Fibroblast of lung (primary cell): ENCODE data around the gene ZNF423. TPM values are rescaled to one million over a fixed set of nuclear protein-coding genes. Genes with fewer than 3 reads are reported as not detected.

ENCODE experiments used
- DNase-seq, 2 donors: peaks; one replicate each; pipeline versions ENCODE4 v3.0.0 to v3.0.0-alpha.2; 2010; ENCODE audit warnings: low read depth in 2 of 2
- H2AFZ ChIP-seq: 2 replicates; pipeline ENCODE4 v1.5.1; 2012; ENCODE audit warnings: low read length, control low read depth, inconsistent platforms
- H3K27ac ChIP-seq: 2 replicates; pipeline ENCODE4 v1.5.1; 2011; ENCODE audit warnings: low read length, control low read depth; ENCODE audit not compliant: insufficient read depth
- H3K27me3 ChIP-seq: 2 replicates; pipeline ENCODE4 v1.5.1; 2011; ENCODE audit warnings: mild to moderate bottlenecking, low read length; ENCODE audit not compliant: control insufficient read depth, insufficient read depth
- H3K36me3 ChIP-seq: 2 replicates; pipeline ENCODE4 v1.5.1; 2011; ENCODE audit warnings: low read length; ENCODE audit not compliant: control insufficient read depth, insufficient read depth
- H3K4me1 ChIP-seq: 2 replicates; pipeline ENCODE4 v1.5.1; 2011; ENCODE audit warnings: low read length; ENCODE audit not compliant: control insufficient read depth, insufficient read depth; ENCODE audit errors: extremely low read depth
- H3K4me2 ChIP-seq: 2 replicates; pipeline ENCODE4 v1.5.1; 2011; ENCODE audit warnings: low read length, control low read depth; ENCODE audit not compliant: insufficient read depth; ENCODE audit errors: extremely low read depth
- H3K4me3 ChIP-seq, 4 experiments: fragments of 200-600 bp in 1 of 4; sonication (generic) in 1 of 4; replicated peaks in 1 of 4; 2 replicates each; pipeline ENCODE4 v1.5.1; 2011 to 2016; ENCODE audit warnings: low read length in 4 of 4, low read depth in 3 of 4, mild to moderate bottlenecking in 3 of 4, control low read depth in 2 of 4, inconsistent platforms in 1 of 4, mixed read lengths in 1 of 4; ENCODE audit not compliant: insufficient read depth in 1 of 4; ENCODE audit errors: control extremely low read depth in 1 of 4
- H3K79me2 ChIP-seq: 2 replicates; pipeline ENCODE4 v1.5.1; 2012; ENCODE audit warnings: mild to moderate bottlenecking, low read length, inconsistent platforms; ENCODE audit not compliant: control insufficient read depth, insufficient read depth
- H3K9ac ChIP-seq: 2 replicates; pipeline ENCODE4 v1.5.1; 2011; ENCODE audit warnings: mild to moderate bottlenecking, low read length, control low read depth; ENCODE audit not compliant: insufficient read depth
- H3K9me3 ChIP-seq: 2 replicates; pipeline ENCODE4 v1.5.1; 2012; ENCODE audit warnings: low read depth, low read length; ENCODE audit not compliant: control insufficient read depth, insufficient read depth
- H4K20me1 ChIP-seq: 2 replicates; pipeline ENCODE4 v1.5.1; 2011; ENCODE audit warnings: low read length; ENCODE audit not compliant: control insufficient read depth, insufficient read depth; ENCODE audit errors: extremely low read depth
- CTCF ChIP-seq, 2 donors: IDR thresholded peaks in 1 of 2; conservative IDR thresholded peaks in 1 of 2; 1 replicate in 1 of 2; 2 replicates in 1 of 2; pipeline ENCODE4 v1.5.1; 2011 to 2012; ENCODE audit warnings: low read length in 2 of 2, control low read depth in 1 of 2, inconsistent platforms in 1 of 2, low read depth in 1 of 2, mild to moderate bottlenecking in 1 of 2
- EZH2 ChIP-seq: IDR thresholded peaks from 2 replicates; pipeline ENCODE4 v1.5.1; 2012; ENCODE audit warnings: low read length, control low read depth, mild to moderate bottlenecking; ENCODE audit errors: missing control alignments
- polyA plus RNA-seq, 2 donors: library from polyadenylated mRNA; depleted of rRNA in 1 of 2; stranded (reverse) in 1 of 2; unstranded in 1 of 2; fragments of >200 nt; gene quantifications; 2 replicates each; pipeline ENCODE4 v1.2.1, GENCODE V29; 2011 to 2012; ENCODE audit warnings: missing spikeins in 1 of 2
- total RNA-seq: library from RNA; depleted of rRNA; stranded (reverse); fragments of >200 nt; gene quantifications from 2 replicates; pipeline ENCODE4 v1.2.1, GENCODE V29; 2014

ZNF423 gene
- total and polyA plus RNA-seq, 2 donors (not counting 1 experiment from before 2014, with no cell fraction given), result 0.07 to 0.17 TPM

GRCh38 chr16:49599704-49600103 lies 256.2 kb downstream of the ZNF423 start:
- H3K36me3 ChIP-seq, result no peaks in the 10 kb centered on the region
- H3K4me3 ChIP-seq, result no peak overlapping the region
- no peaks in the 10 kb centered on the region for H3K9me3 ChIP-seq
- TF ChIP-seq EZH2 (no peak), CTCF (conservative IDR thresholded peaks at IDR 0.05 in 1 of 2, IDR thresholded peaks at IDR 0.05 in 1 of 2; ENCODE audit: low read depth in 1 of 2, low read length in 2 of 2) (no peak)
- no peak overlapping the region for H3K27ac ChIP-seq
- H3K4me1 ChIP-seq, result peaks cover 2% of the 10 kb centered on the region
- no peak overlapping the region for H2AFZ ChIP-seq
- H3K79me2 ChIP-seq, result no peaks in the 10 kb centered on the region
- H3K4me2 ChIP-seq, result no peak overlapping the region
- no peaks in the 10 kb centered on the region for H4K20me1 ChIP-seq
- no peak overlapping the region for H3K9ac ChIP-seq
- no peaks in the 10 kb centered on the region for H3K27me3 ChIP-seq
- no peak for DNase-seq

DNA sequence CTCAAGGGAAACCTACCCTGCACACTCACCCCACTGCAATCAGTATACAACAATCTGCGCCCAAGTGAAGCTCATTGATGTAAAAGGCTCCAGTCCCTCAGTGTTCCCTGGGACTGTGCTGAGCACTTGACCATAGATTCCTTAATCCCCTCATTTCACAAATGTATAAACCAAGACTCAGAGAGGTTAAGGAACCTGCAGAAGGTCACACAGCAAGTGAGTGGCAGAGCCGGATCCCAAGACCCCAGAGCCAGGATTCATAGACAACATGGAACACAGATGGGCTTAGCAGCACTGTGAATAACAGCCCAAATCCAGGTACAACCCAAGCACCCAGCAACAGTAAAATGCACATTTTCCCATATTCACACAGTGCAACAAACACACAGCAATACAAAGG lies 256.6 kb downstream of the ZNF423 start:
- no peaks in the 10 kb centered on the region for H3K9me3 ChIP-seq
- H3K36me3 ChIP-seq, result no peaks in the 10 kb centered on the region
- H3K27me3 ChIP-seq, result no peaks in the 10 kb centered on the region
- H3K4me2 ChIP-seq, result no peak overlapping the region
- no peak overlapping the region for H3K27ac ChIP-seq
- no peak overlapping the region for H3K4me3 ChIP-seq
- peaks cover 2% of the 10 kb centered on the region for H3K4me1 ChIP-seq
- DNase-seq, result no peak
- TF ChIP-seq CTCF (conservative IDR thresholded peaks at IDR 0.05 in 1 of 2, IDR thresholded peaks at IDR 0.05 in 1 of 2; ENCODE audit: low read depth in 1 of 2, low read length in 2 of 2) (no peak), EZH2 (no peak)
- H4K20me1 ChIP-seq, result no peaks in the 10 kb centered on the region
- H3K9ac ChIP-seq, result no peak overlapping the region
- H2AFZ ChIP-seq, result no peak overlapping the region
- H3K79me2 ChIP-seq, result no peaks in the 10 kb centered on the region

DNA sequence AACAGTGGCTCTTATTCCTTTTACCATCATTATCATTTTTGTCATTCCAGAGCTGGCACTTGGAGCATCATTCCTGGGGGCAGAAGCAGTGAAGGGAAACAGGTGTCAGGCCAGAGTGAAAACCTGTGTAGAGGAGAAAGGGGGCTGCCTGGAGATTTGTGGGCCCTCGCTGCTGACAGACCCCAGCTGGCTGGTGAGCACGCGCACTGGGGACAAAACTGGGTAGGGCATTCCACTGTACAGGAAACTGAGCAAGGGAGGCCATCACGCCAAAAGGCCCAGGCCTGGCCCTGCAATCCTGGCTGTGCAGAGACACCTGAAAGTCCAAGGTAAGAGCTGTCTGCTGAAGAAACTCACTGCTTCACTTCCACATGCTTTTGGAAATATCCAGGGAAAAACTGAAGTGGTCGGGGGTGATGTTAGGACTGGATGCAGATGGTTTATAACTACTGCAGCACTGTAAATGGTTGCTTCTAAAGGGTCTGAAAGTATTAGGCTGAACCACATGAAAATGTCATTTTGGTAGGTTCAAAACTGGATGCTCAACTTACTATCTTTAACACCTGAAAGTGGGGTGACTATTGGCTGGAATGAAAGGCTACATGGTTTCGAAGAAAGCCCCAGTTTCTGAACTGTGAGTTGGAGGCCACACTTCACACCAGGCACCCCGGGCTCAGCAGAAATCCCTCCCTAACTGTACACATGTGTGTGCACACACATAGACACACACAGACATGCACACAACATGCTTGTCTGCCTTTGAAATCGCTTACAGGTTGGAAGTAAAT lies 257.3 kb downstream of the ZNF423 start:
- no peak for DNase-seq
- Histone ChIP-seq H3K9ac (no peak overlapping the region), H3K79me2 (no peaks in the 10 kb centered on the region), H3K36me3 (no peaks in the 10 kb centered on the region), H3K4me2 (no peak overlapping the region), H3K4me3 (no peak overlapping the region), H3K27ac (no peak overlapping the region), H3K4me1 (peaks cover 2% of the 10 kb centered on the region), H3K9me3 (no peaks in the 10 kb centered on the region), H3K27me3 (no peaks in the 10 kb centered on the region), H4K20me1 (no peaks in the 10 kb centered on the region), H2AFZ (no peak overlapping the region)
- TF ChIP-seq CTCF (conservative IDR thresholded peaks at IDR 0.05 in 1 of 2, IDR thresholded peaks at IDR 0.05 in 1 of 2; ENCODE audit: low read depth in 1 of 2, low read length in 2 of 2) (no peak), EZH2 (no peak)
